ENCODE results near the gene FN1. TPM values are rescaled to one million over a fixed set of nuclear protein-coding genes. Genes with fewer than 3 reads are reported as not detected.

Gene FN1
- total and polyA plus RNA-seq, 12 donors = 67.8 to 888 (median 136) TPM

DNA sequence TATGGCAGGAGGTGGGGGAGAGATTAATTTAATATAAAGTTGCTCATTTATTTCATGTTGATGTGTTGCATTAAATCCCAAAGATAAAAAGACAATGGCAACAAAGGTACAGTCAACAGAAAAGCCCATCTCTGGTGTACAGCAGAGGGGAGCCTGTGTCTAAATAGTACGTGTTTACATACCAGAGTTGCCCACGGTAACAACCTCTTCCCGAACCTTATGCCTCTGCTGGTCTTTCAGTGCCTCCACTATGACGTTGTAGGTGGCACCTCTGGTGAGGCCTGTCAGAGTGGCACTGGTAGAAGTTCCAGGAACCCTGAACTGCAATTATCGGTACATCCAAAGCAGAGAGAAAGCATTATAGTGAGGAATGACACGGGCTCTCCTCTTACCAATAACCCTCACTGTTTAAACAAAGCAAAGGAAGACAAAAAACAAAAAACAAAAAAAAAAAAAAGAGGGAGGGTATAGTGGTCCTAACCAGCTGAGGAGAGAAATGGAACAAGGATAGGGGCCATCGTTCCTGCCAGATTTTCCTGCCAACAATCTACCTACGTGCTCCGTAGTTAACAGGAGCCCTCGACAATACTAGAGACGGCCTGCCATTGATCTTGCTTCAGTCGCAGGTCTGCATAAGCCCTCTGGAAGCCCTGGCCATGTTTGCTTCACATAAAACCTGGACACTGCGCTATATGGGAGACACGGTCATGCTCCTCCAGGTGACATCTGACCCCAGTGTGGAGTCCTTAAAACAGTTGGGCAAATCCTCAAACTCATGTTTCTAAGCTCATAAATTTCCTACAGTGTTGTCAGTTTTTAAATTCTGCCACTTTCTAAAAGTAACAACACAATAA, 65.5 kb downstream of the FN1 start:
- H3K4me3 ChIP-seq = no peak overlapping the region
- peaks cover 0 to 100% (median 22%) of the 10 kb centered on the region in 9 donors for H3K36me3 ChIP-seq
- no peak for ATAC-seq
- no peaks in the 10 kb centered on the region for H3K4me1 ChIP-seq
- H3K27ac ChIP-seq = no peak overlapping the region
- intact Hi-C loops (cut with DNase I) = no loop called here
- no peaks in the 10 kb centered on the region for H3K9me3 ChIP-seq
- DNase-seq = no peak
- TF ChIP-seq, protein P1, sequence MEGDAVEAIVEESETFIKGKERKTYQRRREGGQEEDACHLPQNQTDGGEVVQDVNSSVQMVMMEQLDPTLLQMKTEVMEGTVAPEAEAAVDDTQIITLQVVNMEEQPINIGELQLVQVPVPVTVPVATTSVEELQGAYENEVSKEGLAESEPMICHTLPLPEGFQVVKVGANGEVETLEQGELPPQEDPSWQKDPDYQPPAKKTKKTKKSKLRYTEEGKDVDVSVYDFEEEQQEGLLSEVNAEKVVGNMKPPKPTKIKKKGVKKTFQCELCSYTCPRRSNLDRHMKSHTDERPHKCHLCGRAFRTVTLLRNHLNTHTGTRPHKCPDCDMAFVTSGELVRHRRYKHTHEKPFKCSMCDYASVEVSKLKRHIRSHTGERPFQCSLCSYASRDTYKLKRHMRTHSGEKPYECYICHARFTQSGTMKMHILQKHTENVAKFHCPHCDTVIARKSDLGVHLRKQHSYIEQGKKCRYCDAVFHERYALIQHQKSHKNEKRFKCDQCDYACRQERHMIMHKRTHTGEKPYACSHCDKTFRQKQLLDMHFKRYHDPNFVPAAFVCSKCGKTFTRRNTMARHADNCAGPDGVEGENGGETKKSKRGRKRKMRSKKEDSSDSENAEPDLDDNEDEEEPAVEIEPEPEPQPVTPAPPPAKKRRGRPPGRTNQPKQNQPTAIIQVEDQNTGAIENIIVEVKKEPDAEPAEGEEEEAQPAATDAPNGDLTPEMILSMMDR (IDR thresholded peaks at IDR 0.05) = no peak
- H3K27me3 ChIP-seq = no peaks in the 10 kb centered on the region
- 79 to 87% methylated on average over 14 of the region's 14 CpGs for WGBS, 2 donors

DNA sequence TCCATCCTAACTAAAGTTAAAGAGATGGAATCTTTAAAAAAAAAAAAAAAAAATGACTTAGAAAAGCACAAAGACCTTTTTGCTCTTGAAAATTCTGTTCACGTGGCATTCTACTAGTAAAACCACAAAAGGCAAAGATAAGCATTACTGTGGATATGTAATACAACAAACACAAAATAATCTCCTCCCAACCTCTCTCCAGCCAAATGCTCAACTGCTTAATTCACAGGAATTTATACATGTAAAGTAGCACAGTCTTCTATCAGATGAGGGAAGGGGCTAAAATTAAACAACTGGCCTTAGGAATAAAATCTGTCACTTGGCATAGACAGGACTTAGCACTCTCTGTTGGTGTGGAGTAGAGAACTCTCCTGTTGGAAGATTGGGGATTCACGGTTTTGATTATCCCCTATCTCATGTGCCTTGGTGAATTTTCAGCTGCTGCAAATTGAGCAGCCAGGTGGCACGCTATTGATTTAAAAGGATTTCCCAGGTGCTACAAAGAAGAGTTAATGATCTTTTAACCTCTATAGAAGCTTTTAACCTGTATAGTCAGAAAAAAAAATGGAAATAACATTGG, 66.6 kb downstream of the FN1 start:
- H3K4me3 ChIP-seq = no peak overlapping the region
- no peak for DNase-seq
- H3K27ac ChIP-seq = no peak overlapping the region
- H3K36me3 ChIP-seq = peaks cover 0 to 100% (median 28%) of the 10 kb centered on the region in 9 donors
- WGBS, 2 donors = 73 to 74% methylated on average over 3 of the region's 3 CpGs
- H3K27me3 ChIP-seq = no peaks in the 10 kb centered on the region
- H3K9me3 ChIP-seq = no peaks in the 10 kb centered on the region
- intact Hi-C loops (cut with DNase I) = no loop called here
- no peak for ATAC-seq
- H3K4me1 ChIP-seq = no peaks in the 10 kb centered on the region
- TF ChIP-seq, protein P1 (IDR thresholded peaks at IDR 0.05) = no peak

DNA sequence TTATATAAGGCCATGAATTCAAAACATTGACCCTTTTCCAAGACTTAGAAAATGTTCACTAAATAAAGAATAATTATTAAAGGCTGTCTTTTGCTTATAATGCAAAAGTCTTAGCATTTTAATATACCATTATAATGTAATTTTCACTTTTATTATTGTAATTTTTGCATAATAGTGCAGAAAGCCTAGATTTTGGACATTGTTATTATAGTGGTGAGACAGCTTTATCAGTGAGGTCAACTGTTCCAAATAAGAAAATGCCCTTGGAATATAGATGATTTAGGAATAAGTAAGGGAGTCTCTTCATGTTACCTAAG, 67.4 kb downstream of the FN1 start:
- peaks cover 0 to 100% (median 31%) of the 10 kb centered on the region in 9 donors for H3K36me3 ChIP-seq
- H3K27ac ChIP-seq = no peak overlapping the region

DNA sequence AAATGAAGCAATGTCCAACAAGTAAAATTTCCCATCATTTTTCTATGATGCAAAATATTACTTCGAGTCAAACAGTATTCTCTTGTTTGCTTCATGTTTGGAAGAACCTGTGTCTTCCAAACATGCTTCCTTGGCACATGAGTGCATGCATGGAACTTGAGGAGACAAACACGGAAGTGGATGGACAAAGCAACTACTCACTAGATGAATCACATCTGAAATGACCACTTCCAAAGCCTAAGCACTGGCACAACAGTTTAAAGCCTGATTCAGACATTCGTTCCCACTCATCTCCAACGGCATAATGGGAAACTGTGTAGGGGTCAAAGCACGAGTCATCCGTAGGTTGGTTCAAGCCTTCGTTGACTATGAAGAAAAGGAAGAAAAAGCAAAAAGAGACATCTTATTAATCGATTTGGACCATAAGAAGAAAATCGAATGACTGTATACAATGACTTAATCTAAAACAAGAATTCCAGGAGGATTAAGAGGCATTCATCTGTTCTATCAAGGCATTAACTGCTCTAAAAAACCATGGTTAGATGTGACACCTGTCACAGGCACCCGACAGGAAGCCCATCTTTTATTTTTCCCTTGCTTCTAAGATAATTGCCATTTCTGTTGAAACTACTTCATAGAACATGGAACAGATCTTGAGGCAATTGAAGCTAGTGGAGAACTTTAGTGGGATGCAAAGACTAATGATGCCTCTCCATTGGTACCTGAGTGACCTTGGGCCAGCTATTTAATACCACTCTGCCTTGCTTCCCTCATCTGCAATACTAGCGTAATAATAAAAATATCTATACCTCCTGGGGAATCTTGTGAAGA, 68.0 kb downstream of the FN1 start:
- no peak overlapping the region for H3K4me3 ChIP-seq
- WGBS, 2 donors = 87 to 91% methylated on average over 11 of the region's 11 CpGs
- no peaks in the 10 kb centered on the region for H3K9me3 ChIP-seq
- intact Hi-C loops (cut with DNase I) = no loop called here
- no peaks in the 10 kb centered on the region for H3K4me1 ChIP-seq
- no peak for ATAC-seq
- peaks cover 0 to 100% (median 35%) of the 10 kb centered on the region in 9 donors for H3K36me3 ChIP-seq
- no peak overlapping the region for H3K27ac ChIP-seq
- H3K27me3 ChIP-seq = no peaks in the 10 kb centered on the region
- TF ChIP-seq, protein P1 (IDR thresholded peaks at IDR 0.05) = no peak
- DNase-seq = no peak

More for the DNA sequence above, 67.4 kb downstream of the FN1 start:
- TF ChIP-seq, protein P1 (IDR thresholded peaks at IDR 0.05) = no peak
- ATAC-seq (no peak), DNase-seq (no peak)
- H3K27me3 ChIP-seq = no peaks in the 10 kb centered on the region
- intact Hi-C loops (cut with DNase I) = no loop called here
- no peaks in the 10 kb centered on the region for H3K4me1 ChIP-seq
- H3K9me3 ChIP-seq = no peaks in the 10 kb centered on the region
- H3K4me3 ChIP-seq = no peak overlapping the region
